Lung (tissue), 12 donors: ENCODE results near the gene ASTN1. TPM values are rescaled to one million over a fixed set of nuclear protein-coding genes. Genes with fewer than 3 reads are reported as not detected.

ENCODE experiments used
- ATAC-seq: fragments of 200-7000 bp; cut with Tn5 transposase; one replicate; pipeline ENCODE4 v1.9.1; 2020; ENCODE audit warnings: moderate number of reproducible peaks; ENCODE audit not compliant: insufficient read depth, low FRiP score
- DNase-seq, 3 donors: peaks; one replicate each; pipeline ENCODE4 v3.0.0-alpha.2; 2013 to 2017
- H3K27ac ChIP-seq, 2 donors: one replicate each; pipeline ENCODE4 v1.5.1; 2013; ENCODE audit warnings: mild to moderate bottlenecking in 2 of 2, moderate library complexity in 2 of 2, control low read depth in 1 of 2, inconsistent platforms in 1 of 2, low read depth in 1 of 2, low read length in 1 of 2
- H3K27me3 ChIP-seq, 3 donors: one replicate each; pipeline ENCODE4 v1.5.1; 2013; ENCODE audit warnings: low read length in 2 of 3; ENCODE audit not compliant: control insufficient read depth in 3 of 3, insufficient read depth in 3 of 3
- H3K36me3 ChIP-seq, 4 donors: one replicate each; pipeline ENCODE4 v1.5.1; 2013; ENCODE audit warnings: low read length in 4 of 4, mild to moderate bottlenecking in 1 of 4, moderate library complexity in 1 of 4; ENCODE audit not compliant: control insufficient read depth in 4 of 4, insufficient read depth in 4 of 4
- H3K4me1 ChIP-seq, 5 donors: one replicate each; pipeline ENCODE4 v1.5.1; 2013; ENCODE audit warnings: low read length in 5 of 5, mild to moderate bottlenecking in 2 of 5, moderate library complexity in 1 of 5; ENCODE audit not compliant: control insufficient read depth in 5 of 5, insufficient read depth in 5 of 5
- H3K4me3 ChIP-seq: one replicate; pipeline ENCODE4 v1.5.1; 2013; ENCODE audit warnings: mild to moderate bottlenecking, control low read depth, moderate library complexity
- H3K9ac ChIP-seq, 2 donors: one replicate each; pipeline ENCODE4 v1.5.1; 2013; ENCODE audit warnings: low read length in 2 of 2, control low read depth in 1 of 2; ENCODE audit not compliant: insufficient read depth in 1 of 2
- H3K9me3 ChIP-seq, 4 donors: one replicate each; pipeline ENCODE4 v1.5.1; 2013; ENCODE audit warnings: low read length in 3 of 4, mild to moderate bottlenecking in 1 of 4, moderate library complexity in 1 of 4; ENCODE audit not compliant: control insufficient read depth in 4 of 4, insufficient read depth in 3 of 4
- CTCF ChIP-seq: IDR thresholded peaks from 2 replicates; pipeline ENCODE4 v1.5.1; 2012; ENCODE audit warnings: mild to moderate bottlenecking; ENCODE audit errors: control extremely low read depth, extremely low read depth
- WGBS, 2 donors: extraction: QIAGEN DNeasy Blood & Tissue Kit; methylation state at CpG; one replicate each; pipeline ENCODE4 v1.1.7; 2013; 5-methylcytosine and 5-hydroxymethylcytosine counted together
- polyA plus RNA-seq, 2 donors: library from polyadenylated mRNA; stranded (reverse); fragments of 200-250 nt; gene quantifications; one replicate each; pipeline ENCODE4 v1.2.1, GENCODE V29; 2013
- total RNA-seq, 2 donors: library from RNA; depleted of rRNA in 1 of 2; stranded (reverse); fragments of >200 nt in 1 of 2; gene quantifications; one replicate each; pipeline ENCODE4 v1.2.1, GENCODE V29; 2014 to 2021
- donor health status: control.
- donor health status: control.
- donor health status: Bipolar disorder and iron deficiency.
- donor health status: healthy.
- donor health status: DM: yes; HTN: yes; CAD: no.

The ASTN1 gene
- total and polyA plus RNA-seq, 4 donors = 0.03 to 3.6 (median 0.08) TPM

- Histone ChIP-seq H3K27me3 (peaks cover 0 to 8% (median 6%) of the 10 kb centered on the region in 3 donors), H3K4me1 (peaks cover 0 to 7% (median 1%) of the 10 kb centered on the region in 5 donors), H3K27ac (no peak overlapping the region), H3K9me3 (no peaks in the 10 kb centered on the region), H3K36me3 (no peaks in the 10 kb centered on the region), H3K9ac (no peak overlapping the region), H3K4me3 (no peak overlapping the region)
- 88 to 93% methylated on average over 2 of the region's 2 CpGs for WGBS, 2 donors
- DNase-seq (no peak), ATAC-seq (no peak)
- no peak for TF ChIP-seq CTCF
Observed at GRCh38 chr1:176899321-176899720, 265.2 kb downstream of the ASTN1 start.

GRCh38 chr1:176897350-176898236 is 266.9 kb downstream of the ASTN1 start:
- H3K36me3 ChIP-seq = no peaks in the 10 kb centered on the region
- H3K27me3 ChIP-seq = peaks cover 0 to 2% (median 0%) of the 10 kb centered on the region in 3 donors
- H3K27ac ChIP-seq = no peak overlapping the region
- peak overlapping the region in 1 of 2 donors; percentile 14 for H3K9ac ChIP-seq
- ATAC-seq (no peak), DNase-seq (peak; percentile 76 to 82 (median 80))
- peaks cover 0 to 6% (median 0%) of the 10 kb centered on the region in 5 donors for H3K4me1 ChIP-seq
- peak; percentile 25 for TF ChIP-seq CTCF
- WGBS, 2 donors = 4 to 5% methylated on average over 25 of the region's 25 CpGs
- no peaks in the 10 kb centered on the region for H3K9me3 ChIP-seq
- no peak overlapping the region for H3K4me3 ChIP-seq

GRCh38 chr1:176896216-176896615 is 268.3 kb downstream of the ASTN1 start:
- no peak for TF ChIP-seq CTCF
- H3K27me3 ChIP-seq = no peaks in the 10 kb centered on the region
- H3K36me3 ChIP-seq = no peaks in the 10 kb centered on the region
- no peak overlapping the region for H3K9ac ChIP-seq
- ATAC-seq = no peak
- H3K4me3 ChIP-seq = no peak overlapping the region
- WGBS, 2 donors = 62 to 69% methylated on average over 10 of the region's 10 CpGs
- H3K9me3 ChIP-seq = no peaks in the 10 kb centered on the region
- H3K4me1 ChIP-seq = peaks cover 0 to 6% (median 0%) of the 10 kb centered on the region in 5 donors
- DNase-seq = no peak
- H3K27ac ChIP-seq = no peak overlapping the region
